Measurements from ENCODE around the gene NT5DC4.

Gene NT5DC4

DNA sequence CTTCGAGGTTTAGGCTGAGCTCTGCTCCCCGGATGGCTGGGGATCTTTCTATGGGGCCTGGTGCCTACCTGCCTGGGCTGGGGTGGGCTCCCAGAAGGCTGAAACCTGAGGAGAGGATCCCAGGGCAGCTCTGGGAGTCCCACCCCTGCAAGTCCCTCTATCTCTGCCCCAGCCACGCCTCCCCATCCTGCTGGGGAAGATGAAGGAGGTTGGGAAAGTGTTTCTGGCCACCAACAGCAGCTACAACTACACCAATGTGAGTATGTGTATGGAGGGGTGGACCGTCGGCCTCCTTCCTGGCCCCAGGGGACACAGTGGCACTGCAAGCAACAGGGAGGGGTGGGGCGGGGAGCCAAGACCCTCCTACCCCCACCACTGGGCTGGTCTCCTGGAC, 2.7 kb downstream of the NT5DC4 start:
- no peak for DNase-seq (ENCODE audit: low read depth)

DNA sequence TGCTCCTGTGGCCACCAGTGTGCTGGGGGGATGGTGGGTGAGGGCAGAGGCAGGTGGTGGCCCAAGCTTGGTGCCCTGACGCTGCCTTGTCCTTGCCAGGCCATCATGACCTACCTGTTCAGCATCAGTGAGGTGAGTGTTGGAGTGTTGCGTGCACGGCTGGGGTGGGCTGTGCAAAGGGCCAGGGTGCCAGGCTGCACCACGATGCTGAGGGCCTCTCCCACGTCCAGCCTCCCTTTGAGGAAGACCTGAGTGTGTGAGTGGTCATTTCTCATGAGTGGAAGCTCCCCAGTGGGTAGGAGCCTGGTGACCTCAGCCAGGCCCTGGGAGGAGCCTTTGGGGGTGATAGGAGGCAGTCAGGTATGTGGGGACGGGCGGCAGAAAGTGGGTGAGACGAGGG, 3.2 kb downstream of the NT5DC4 start:
- DNase-seq (ENCODE audit: low read depth): no peak

DNA sequence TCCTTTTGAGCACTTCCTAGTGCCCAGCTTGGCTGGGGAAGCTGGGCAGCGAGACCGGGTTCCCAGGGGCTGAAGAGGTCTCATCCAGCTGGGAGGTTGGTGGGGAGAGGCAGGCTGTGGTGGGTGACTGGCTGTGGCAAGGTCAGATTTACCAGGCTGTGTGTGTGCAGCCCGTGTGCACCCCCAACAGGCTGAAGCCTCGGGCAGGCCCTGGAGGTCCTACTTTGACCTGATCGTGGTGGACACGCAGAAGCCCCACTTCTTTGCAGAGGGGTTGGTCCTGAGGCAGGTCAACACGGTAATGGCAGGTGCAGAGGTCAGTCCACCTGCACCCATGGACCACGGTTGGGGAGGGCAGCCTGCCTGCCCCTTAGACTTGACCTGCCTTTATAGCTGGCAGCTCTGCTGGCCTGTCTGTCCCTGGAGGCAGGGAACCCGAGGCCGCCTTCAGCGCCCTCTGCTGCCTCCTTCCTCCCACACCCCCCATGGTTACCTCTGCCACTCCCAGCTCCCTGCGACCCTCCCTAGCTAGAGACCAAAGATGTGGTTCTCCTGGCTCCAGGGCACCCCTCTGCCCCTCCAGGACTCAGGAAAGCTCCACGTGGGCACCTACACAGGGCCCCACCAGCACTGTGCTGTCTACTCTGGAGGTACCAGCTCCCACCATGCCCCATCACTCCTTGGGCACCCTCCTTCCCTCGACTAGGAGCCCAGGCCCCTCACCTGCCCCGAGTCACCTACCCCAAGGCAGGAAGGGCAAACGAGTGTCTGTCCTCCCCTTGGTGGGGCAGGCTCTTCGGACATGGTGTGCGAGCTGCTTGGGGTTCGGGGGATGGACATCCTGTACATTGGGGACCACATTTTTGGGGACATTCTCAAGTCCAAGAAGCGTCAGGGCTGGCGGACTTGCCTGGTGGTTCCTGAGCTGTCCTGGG, 4.0 kb downstream of the NT5DC4 start:
- DNase-seq (ENCODE audit: low read depth): no peak

DNA sequence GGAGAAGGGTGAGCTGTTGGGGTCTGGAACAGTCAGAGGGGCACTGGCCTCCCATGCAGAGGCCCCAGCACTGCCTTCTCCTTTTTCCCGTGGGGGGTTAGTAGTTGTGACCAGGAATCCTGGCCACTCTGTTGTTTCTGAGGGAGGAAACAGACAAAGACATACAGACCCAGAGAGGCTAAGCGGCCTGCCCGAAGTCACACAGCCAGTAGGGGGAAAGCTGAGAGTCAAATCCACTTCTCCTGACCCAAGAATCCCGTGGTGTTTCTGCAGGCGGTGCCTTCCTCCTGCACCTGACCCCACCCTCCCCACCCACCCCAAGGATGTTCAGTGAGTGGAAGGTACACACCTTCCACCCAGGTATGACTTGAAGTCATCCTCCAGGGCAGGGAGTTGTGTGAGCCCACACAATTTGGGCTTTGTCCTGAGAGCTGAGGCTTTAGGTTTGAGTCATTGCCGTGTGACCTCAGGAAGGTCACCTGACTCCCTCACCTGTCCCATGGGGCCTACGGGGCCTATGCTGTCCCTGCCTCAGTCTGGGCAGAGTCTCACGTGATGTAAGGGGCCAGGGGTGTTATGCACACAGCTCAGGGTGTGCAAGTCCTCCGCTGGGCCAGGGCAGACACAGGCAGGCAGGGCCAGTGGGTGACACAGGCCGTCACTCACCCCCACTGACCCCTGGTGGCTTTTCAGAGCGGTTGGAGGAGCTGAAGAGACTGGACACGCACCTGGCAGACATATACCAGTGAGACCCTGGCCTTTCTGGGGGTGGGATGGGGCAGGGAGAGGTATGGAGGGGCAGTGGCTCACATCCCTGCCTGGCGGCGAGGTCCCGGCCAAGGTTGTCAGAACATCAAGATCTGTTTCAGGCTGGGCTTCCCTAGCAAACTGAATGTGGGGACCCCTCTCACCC, 5.0 kb downstream of the NT5DC4 start:
- no peak for DNase-seq (ENCODE audit: low read depth)

DNA sequence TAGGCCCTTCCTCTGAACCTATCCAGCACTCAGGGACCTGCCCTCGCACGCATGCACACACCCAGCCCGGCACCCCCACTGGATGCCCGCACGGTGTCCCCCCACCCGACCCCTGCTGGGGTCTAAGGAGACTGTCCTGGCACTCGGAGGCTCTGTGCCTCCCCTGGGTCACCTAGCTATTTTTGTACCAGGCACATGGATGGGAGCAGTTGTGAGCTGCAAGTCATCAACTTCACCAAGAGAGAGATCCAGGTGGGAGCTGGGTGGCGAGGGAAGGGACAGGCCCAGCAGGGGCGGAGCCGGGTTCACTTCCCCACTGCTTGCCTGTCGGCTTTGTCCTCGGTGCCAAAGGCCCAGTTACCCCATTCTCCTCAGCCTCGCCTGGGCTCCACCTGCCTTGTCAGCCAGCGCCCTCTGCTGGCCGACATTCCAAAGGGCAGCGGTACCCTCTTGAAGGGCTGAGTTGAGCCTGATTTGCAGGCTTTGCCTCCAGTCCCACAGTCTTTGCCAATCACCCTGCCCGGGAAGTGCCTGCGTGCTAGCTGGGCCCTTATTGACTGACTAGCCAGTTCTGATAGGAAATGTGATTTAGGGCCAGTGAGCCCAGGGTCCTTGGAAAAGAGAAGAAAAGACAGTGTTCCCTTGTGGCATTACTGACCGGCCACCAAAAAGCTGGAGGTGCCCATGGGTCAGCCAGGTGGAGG, 5.8 kb downstream of the NT5DC4 start:
- DNase-seq (ENCODE audit: low read depth): peak; percentile 71

DNA sequence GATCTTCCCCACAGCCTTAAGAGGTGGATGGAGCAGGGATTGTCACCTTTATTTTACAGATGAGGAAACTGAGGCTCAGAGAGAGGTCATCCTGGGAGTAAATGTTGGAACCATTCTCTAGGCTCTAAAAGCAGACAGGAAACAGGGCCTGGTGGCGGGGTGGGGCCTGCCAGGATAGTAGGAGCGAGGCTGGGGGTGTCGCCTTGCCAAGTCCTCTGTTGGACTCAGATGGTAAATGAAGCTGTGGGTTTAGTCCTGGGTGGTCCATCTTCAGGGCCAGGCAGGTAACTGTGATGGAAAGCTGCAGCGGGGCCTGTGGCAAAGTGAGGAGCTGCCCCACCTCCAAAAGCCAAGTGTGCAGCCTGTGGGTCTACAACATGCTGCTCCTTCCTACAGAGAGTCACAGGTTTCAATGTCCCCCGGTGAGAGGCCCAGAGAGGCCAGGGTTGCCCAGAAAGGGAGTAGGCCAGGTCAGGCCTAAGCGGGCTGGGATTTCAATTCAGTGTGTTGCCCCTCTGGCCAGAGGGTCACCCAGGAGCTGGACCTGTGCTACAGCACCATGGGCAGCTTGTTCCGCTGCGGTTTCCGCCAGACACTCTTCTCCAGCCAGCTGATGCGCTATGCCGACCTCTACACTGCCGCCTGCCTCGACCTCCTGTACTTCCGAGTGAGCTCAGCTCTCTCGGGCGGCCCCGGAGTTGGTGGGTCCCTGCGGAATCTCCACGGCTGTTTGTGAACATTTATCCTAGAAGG, 6.6 kb downstream of the NT5DC4 start:
- no peak for DNase-seq (ENCODE audit: low read depth)

DNA sequence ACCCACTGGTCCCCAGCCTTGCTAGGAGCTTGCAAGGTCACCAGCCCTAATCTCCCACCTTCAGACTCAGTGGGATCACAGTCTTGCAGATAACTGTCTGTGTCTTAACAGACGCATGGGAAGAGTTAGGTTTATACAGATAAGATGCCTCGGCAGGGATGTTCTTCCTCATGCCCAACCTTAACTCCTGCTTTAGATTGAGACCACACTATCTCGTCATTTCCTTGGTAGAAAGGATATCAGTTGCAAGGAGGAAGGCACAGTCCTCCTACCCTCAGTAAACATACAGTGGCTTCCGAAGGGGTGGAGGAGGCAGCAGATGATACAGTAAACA, 7.2 kb downstream of the NT5DC4 start:
- DNase-seq (ENCODE audit: low read depth): no peak

DNA sequence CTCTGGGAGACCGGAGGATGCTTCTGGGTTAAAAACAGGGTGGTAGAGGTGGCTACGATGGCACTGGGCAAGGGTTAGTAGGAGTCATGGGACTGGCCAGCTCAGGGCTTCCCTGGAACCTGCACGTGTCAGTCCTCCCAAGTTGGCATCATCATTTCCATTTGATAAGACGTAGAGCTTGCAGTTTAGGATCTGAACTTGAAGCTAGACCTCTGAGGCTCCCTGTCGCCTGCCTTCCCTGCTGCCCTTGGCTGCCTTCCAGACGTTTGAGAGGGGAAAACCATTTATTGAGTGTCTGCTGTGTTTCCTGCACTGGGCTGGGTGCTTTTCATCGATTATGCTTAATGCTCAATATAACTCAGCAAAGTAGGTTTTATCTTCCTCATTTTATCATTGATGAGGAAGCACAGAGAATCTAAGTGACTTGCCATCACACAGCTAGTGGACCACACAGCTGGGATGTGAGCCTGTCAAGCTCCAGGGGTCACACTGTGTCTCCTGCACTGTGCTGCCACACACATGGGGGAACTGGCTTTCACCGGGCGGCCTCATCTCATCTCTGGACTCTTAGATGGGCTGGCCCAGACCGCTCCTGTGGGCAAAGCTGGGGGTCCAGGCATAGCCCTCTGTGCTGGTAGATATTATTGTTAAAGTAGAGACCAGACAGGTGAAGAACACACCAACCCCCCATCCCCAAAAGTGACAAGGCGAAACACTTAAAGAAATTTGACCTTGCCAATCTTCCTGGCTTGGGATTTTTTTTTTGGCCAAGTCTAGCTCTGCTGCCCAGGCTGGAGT, 7.8 kb downstream of the NT5DC4 start:
- DNase-seq (ENCODE audit: low read depth): no peak

DNA sequence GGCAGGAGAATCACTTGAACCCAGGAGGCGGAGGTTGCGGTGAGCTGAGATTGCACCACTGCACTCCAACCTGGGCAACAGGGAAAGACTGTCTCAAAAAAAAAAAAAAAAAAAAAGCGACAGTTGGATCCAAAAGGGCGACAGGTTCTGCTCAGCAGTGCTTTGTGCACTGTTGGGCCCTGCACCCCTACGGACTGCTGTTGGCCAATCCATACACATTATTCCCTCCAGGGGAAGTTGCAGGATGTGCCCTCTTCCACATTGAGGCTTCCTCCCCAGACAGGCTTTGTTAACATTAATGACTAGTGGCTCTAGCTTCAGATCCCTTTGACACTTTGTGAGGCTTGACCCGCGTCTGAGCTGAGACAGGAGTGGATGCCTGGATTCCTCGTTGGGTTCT, 9.4 kb downstream of the NT5DC4 start:
- no peak for DNase-seq (ENCODE audit: low read depth)

DNA sequence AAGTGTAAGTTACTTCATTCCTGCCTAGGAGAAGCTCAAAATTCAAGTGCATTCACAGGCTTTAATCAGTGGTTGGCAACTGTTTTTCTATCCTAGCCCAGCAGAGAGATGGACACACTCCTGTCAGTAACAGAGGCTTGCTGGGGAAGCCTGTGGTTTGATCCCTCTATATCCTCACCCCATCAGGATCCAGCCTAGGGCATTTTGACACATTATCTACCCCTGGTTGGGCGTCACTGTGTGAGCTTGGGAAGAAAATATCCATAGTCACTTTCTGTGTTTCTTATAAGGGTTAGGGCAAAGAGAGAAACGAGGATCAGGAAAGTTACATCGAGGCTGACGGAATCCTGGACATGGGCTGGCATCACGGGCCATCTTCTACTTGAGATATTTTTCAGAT, 10.0 kb downstream of the NT5DC4 start:
- DNase-seq (ENCODE audit: low read depth): no peak

DNA sequence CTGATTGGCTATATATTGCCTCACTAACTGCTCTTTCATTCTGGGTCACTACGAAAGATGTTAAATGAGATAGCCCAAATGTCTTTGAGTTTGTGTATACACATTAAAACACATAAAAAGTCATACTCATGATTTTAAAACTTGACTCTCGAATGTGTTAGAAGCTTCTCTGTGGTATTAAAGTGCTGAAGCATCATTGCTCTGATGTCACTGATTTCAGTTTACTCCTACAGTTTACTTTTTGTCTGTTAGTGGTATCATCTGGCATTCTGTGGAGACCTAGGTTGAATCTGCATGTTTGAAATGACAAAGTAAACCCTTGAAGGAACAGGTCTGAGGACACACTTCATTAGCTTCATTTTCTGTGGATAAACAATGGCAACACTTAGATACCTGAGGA, 10.7 kb downstream of the NT5DC4 start:
- no peak for DNase-seq (ENCODE audit: low read depth)

DNA sequence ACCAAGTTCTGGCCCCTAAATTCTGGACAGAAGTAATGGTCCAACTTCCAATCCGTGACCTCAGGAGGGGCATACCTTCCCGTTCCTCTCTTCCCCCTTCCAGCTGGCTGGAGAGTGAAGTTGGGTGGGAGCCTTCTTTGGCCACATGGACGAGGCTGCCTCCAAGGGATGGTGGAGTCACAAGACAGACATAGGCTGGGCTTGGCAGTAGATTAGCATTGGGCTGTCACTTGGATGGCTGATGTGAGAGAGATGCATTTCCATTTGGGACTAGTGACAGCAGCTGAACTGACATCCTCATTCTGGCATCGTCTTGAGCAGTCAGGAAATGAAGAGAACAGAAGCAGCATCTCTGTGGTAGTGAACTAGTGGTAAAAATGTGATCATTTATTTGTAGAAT, 12.6 kb downstream of the NT5DC4 start:
- no peak for DNase-seq (ENCODE audit: low read depth)

DNA sequence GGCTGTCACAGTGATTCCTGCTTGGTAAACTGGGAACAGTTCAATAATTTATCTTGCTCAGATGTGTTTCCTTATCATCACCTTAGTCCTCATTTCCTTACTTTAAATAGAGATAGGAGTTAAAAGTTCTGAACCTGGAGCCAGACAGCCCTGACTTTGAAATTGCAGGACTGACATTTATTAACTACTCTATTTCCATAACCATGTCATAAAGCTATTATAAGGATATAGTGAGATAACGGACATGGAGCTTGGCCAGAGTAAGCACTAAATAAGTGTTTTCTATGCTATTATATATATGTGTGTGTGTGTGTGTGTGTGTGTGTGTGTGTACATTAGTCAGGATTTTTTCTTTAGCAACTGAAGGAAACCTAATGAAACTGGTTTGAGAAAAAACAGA, 13.1 kb downstream of the NT5DC4 start:
- DNase-seq (ENCODE audit: low read depth): no peak

DNA sequence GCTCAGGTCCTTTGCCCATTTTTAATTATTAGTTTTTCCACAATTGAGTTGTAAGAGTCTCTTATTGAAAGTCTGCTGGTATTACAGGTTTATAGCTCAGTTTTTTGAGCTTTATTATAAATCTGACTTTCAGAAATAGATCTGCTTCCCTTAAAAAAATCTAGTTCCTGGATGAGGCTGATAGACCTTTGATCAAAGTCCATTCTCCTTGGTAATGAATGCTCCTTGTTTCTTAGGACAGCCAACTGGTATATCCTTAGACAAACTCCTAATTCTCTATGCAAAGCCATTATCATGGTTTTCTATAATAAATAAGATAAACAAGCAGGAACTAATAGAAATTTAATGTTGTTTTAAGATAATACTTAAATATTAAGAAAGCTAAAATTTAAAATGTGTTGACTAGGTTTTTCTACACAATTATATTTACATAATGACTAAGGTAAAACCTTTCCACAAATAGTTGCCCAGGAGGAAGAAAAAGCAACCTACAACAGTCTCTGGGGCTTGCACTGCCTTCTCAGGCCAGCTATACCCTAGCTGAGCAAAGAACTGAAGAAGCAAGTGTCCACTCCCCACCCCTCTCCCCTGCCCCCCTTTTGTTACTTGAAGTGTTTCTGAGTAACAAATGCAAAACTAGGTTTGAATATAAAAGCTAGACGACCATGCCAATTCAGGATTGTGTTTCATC, 16.9 kb downstream of the NT5DC4 start:
- DNase-seq (ENCODE audit: low read depth): no peak

DNA sequence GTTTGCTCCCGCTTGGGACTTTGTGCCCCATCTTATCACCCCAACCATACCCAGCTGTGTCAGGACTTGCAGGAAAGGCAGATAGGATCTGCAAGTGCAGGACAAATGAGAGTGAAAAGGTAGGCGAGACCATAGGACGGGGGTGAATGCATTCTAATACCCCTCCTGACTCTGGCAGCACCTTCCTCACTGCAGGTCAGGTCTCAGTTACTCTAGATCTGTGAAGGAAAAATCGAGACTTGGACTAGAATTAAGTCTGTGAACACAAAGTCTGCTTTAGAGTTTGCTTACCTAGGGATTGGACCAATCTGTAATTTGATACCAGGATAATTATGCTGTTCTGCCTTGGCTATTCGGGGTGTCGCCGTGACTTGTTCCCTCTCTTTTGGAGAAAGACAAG, 19.7 kb downstream of the NT5DC4 start:
- no peak for DNase-seq (ENCODE audit: low read depth)

DNA sequence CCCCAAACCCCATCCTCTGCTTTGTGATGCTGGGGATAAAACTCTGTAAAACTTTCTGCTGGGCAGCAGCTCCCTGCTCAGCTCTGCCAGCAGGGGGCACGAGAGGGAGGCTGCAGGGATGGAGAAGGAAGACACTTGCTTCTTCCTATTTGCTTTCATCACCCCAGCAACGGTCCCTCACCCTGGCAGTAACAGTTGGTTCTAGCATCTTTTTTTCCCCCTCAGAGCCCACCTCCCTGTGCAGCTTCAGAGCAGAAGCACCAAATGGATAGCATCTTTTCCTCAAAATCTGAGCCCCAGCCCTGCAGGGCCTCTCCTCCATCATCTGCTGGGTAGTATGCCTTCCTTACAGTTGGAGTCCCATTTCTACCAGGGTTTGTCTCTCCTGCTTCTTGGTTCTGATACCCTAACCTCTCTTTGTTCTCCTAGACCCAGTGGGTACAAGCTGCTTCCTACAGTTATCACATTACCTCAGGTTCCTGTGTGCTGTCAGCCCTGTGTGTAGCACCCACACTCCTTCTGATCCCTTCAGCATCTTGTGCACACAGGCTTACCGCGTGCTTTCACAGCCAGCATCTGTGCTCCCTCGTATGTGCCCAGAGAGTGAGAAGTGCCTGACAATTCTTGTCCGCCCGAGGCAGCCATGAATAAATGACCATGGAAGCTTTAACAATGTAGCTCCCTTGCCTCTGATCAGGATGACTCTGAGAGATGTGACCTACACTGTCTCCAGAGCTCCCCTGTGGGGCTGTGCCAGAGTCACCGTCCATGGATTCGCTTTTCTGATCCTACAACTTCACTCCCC, 29.1 kb downstream of the NT5DC4 start:
- DNase-seq (ENCODE audit: low read depth): peak; percentile 66

DNA sequence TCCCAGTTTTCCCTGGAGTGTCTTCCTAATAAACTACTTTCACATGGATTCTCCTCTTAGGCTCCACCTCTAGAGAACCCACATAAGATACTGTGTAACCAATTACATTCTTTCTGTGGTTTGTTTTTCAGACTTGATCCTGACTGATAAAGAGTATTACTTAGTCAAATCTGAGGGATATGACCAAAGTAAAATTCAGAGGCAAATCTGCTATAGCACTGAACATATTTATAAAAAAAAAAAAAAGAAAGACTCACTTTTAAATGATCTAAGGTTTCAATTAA, 29.7 kb downstream of the NT5DC4 start:
- no peak for DNase-seq (ENCODE audit: low read depth)

DNA sequence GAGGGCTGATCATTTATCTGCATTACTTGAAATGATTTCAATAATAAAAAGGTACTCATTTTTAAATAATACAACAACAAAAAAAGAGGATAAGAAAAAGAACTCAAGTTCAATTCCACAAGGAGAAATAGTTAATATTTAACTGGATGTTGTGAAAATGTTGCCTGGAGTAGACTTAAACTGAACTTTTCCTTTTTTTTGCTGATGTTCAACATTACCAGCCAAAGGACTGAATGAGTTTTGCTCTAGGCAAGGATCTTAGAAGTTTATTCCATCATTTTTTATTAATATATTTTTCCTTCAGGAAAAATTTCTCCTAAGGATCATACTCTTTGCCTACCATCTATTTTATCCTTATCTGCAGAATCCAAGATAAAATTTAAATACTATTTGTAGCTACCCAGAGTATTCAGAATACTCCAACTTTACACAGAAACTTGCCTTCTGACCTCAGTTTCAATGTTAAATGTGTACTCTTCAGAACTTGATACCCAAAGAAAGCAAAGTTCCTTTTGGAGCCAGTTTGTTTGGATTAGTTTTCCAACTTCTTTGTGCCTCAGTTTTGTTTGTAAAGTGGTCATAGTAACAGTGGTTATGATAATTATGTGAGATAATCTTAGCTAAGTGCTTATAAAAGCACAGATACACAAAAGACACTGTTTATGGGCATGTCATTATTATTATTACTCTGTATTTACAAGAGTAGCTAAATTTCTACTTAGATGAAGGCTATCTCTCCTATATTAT, 30.8 kb downstream of the NT5DC4 start:
- no peak for DNase-seq (ENCODE audit: low read depth)

DNA sequence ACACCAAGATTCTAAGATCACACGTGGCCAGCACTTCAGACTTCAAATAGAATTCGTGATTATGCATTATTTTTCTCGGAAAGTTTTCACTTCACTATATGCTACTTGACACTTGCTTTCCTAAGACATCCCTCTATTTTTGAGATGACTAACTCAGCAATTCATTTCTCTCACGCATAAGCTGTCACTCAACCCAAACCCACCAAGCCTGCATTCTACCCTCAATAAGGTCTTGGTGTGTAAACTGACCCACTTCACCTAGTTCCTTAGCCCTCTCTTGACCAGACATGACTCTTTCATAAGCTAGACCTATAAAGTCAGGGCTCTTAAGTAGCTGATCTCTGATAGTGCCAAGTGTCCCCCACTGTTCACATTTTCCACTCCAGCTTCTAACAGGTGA, 31.8 kb downstream of the NT5DC4 start:
- DNase-seq (ENCODE audit: low read depth): no peak

Data from stimulated activated CD8-positive, alpha-beta memory T cell treated with anti-CD3 and anti-CD28 coated beads, Interleukin-15, amount 100 ng/mL, for 1 hour (primary cell).